Hematopoietic multipotent progenitor cell treated with erythropoietin and hydrocortisone succinate and interleukin-3 and kit ligand, for 17 days (in vitro differentiated cells): ENCODE data around the gene APOM.

Experiments used
- DNase-seq: peaks from one replicate; pipeline ENCODE4 v3.0.0-alpha.2; 2015; ENCODE audit warnings: low spot score

The APOM gene

GRCh38 chr6:31655349-31656237 is at the start of gene APOM:
TSS of gene APOM (plus strand) at chr6:31655894. CDS start at chr6:31655967, 73 bp downstream.
- no peak for DNase-seq

- no peak for DNase-seq
Measured at GRCh38 chr6:31607317-31607716, 48.4 kb upstream of the APOM start.

GRCh38 chr6:31609519-31610406 is 45.9 kb upstream of the APOM start:
- DNase-seq = no peak

GRCh38 chr6:31610968-31611367 is 44.7 kb upstream of the APOM start:
- DNase-seq = no peak

- DNase-seq = no peak
Measured at GRCh38 chr6:31614075-31614619, 41.5 kb upstream of the APOM start.

- no peak for DNase-seq
Measured at GRCh38 chr6:31614684-31615578, 40.8 kb upstream of the APOM start, which contains the start of gene AIF1. TSS of gene AIF1 (plus strand) at chr6:31615234. CDS start at chr6:31615330, 96 bp downstream.

GRCh38 chr6:31615748-31616147 is 39.9 kb upstream of the APOM start:
- no peak for DNase-seq

- no peak for DNase-seq
Measured at GRCh38 chr6:31617010-31617409, 38.7 kb upstream of the APOM start.

- peak; percentile 96 for DNase-seq
Measured at GRCh38 chr6:31619805-31620585, 35.7 kb upstream of the APOM start.

- DNase-seq = no peak
Measured at GRCh38 chr6:31620586-31621319, 34.9 kb upstream of the APOM start, which contains the start of gene PRRC2A. TSS of gene PRRC2A (plus strand) at chr6:31620715. CDS start at chr6:31622790, 2,075 bp downstream.

- DNase-seq = no peak
Measured at GRCh38 chr6:31621320-31621939, 34.3 kb upstream of the APOM start.

- no peak for DNase-seq
Measured at GRCh38 chr6:31621991-31622390, 33.7 kb upstream of the APOM start.

GRCh38 chr6:31622684-31623091 is 33.0 kb upstream of the APOM start:
- DNase-seq = no peak

- DNase-seq = no peak
Measured at GRCh38 chr6:31624070-31624469, 31.6 kb upstream of the APOM start.

- DNase-seq = no peak
Measured at GRCh38 chr6:31626952-31627351, 28.7 kb upstream of the APOM start.

GRCh38 chr6:31627690-31628287 is 27.9 kb upstream of the APOM start:
- no peak for DNase-seq

- no peak for DNase-seq
Measured at GRCh38 chr6:31629014-31629413, 26.7 kb upstream of the APOM start.

GRCh38 chr6:31630177-31630934 is 25.3 kb upstream of the APOM start:
- no peak for DNase-seq
